ENCODE measurements around the gene RHOD.

- no peak for TF ChIP-seq CTCF (IDR thresholded peaks at IDR 0.05)
- no peak for TF ChIP-seq EP300 (IDR thresholded peaks at IDR 0.05)
- TF ChIP-seq POLR2A (IDR thresholded peaks at IDR 0.05): no peak
Observed at GRCh38 chr11:67059671-67060070, 3.0 kb downstream of the RHOD start.
